CD4-positive, alpha-beta T cell treated with Interleukin-15 for 1 hour (primary cell): ENCODE measurements around the gene GABRG2.
"Not testable (repeated sequence)": the region's sequence is repeated elsewhere in the genome, so short reads cannot be mapped to it uniquely, and the experiment has no call there.

Experiments
- DNase-seq: peaks from one replicate; pipeline ENCODE4 v3.0.0-alpha.2; 2020

The GABRG2 gene

GRCh38 chr5:162067655-162068411, at the start of gene GABRG2:
Gene GABRG2, plus strand, starts transcription at chr5:162067773. Its CDS starts 227 bp downstream, at chr5:162068000.
- no peak for DNase-seq

DNA sequence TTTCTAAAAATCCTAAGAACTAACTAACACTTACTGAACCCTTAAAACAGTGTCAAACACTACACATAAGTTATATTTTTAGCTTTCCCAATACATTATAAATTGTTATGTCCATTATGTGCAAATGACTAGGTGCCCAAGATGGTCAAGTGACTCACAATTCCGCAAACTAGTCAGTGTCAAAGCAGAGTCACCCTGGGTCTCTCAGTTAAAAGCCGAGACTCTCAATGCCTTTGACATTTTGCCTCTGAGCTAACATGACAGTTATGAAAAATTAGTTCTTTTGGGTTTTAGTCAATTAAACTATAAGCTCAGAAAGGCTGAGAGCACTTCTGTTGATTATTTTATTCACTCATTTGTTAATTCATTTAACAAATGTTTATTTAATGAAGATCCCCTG, 42.3 kb upstream of the GABRG2 start:
- DNase-seq = no peak

- DNase-seq = no peak
These were observed 40.8 kb upstream of the GABRG2 start for GRCh38 chr5:162026803-162027202.

GRCh38 chr5:162037431-162037830, 30.1 kb upstream of the GABRG2 start:
- DNase-seq = no peak

DNA sequence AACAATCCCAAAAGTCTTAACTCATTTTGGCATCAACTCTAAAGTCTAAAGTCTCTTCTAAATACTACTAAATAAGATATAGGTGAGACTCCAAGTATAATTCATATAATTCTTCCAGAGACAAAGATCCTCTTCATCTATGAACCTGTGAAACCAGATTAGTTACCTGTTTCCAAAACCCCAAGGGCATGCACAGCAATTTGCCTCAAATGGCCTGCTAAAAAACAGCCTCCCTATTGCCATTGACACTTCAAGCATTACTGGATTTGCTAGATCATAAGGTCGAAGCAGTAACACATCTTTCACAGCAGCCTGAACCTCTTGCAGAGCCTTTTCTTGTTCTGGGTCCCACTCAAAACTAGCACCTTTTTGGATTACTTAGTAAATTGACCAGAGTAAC, 20.3 kb upstream of the GABRG2 start:
- no peak for DNase-seq

DNA sequence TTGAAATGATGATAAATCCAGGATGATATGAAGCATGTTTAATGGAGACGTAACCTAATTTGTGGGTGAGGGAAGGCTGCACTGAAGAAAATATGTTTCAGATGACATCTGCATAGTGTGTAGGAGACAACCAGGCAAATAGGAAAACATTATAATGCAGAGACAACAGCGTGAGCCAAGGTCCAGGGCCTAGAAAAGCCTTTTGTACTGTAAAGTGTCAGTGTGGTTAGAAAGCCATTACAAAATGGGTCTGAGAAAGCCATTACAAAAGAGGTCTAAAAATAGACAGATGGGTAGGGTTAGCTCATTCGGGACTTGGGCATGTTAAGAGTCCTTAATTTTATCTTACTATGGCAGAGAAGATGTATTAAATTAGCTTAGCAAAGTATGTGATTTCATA, 14.9 kb upstream of the GABRG2 start:
- no peak for DNase-seq

DNA sequence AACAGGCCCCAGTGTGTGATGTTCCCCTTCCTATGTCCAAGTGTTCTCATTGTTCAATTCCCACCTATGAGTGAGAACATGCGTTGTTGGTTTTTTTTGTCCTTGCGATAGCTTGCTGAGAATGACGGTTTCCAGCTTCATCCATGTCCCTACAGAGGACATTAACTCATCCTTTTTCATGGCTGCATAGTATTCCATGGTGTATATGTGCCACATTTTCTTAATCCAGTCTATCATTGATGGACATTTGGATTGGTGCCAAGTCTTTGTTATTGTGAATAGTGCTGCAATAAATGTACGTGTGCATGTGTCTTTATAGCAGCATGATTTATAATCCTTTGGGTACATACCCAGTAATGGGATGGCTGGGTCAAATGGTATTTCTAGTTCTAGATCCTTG, 12.5 kb upstream of the GABRG2 start:
- DNase-seq = not testable (repeated sequence)

- no peak for DNase-seq
These were observed 411 bp upstream of the GABRG2 start for GRCh38 chr5:162067162-162067561.

- no peak for DNase-seq
These were observed 839 bp downstream of the GABRG2 start for GRCh38 chr5:162068412-162068811.

- DNase-seq = no peak
These were observed 1.4 kb downstream of the GABRG2 start for GRCh38 chr5:162068936-162069335.

- no peak for DNase-seq
These were observed 11.2 kb downstream of the GABRG2 start for GRCh38 chr5:162078805-162079204.

DNA sequence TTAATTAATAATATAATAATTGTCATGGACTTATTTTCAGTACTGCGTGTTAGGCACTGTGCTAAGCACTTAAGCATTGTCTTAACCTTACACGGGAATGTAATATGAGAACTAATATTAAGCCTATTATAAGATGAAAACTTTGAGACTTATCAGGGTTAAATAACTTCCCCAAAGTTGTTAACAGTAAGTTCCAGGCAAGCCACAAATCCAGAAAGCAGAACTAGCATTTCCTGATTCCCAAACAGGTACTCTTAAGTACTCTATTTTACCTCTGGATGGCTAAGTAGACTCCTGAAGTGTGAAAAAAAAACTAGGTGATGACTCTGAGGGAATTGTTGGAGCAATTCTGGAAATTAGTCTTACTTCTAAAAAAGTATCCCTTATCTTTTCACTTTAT, 23.8 kb downstream of the GABRG2 start:
- DNase-seq = no peak

- no peak for DNase-seq
These were observed 28.9 kb downstream of the GABRG2 start for GRCh38 chr5:162096448-162096847.

DNA sequence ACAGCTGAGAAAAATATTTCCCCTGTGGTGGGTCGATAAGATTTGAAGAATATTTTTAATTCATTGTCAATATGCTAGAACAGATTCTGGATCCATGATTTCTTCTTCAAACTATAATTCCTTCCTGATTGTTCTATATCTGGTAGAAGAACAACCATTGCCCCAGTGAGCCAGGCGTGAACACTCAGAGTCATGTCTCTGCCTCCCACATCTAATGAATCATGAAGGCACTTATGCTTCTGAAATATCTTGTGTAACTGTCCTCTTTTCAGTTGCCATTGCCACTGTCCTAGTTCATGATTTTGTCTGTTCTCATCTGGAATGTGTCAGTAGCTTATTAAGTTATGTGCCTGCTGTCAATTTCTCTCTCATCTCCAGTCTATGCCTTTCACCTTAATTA, 40.0 kb downstream of the GABRG2 start:
- DNase-seq = no peak

DNA sequence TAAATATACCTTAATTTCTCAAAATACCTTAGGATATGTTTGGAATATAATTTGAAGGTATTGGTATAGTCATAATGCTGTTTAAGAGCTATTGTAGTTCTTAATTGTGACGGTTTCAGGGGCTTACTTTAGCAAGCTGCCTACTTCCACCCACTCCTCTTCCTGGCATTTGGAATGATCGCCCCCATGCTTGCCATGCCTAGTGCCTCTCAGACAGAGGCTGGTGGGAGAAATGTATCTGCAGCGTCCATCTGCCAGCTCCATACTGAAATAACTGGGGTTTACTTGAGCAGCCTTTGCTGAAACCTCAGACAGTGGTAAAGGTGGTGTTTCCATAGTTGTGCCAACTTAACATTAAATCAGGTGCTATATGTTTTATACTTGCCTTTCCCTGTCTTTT, 52.2 kb downstream of the GABRG2 start:
- no peak for DNase-seq

- no peak for DNase-seq
These were observed 60.5 kb downstream of the GABRG2 start for GRCh38 chr5:162128117-162128516.

- no peak for DNase-seq
These were observed 64.8 kb downstream of the GABRG2 start for GRCh38 chr5:162132348-162132747.

GRCh38 chr5:162139190-162139589, 71.6 kb downstream of the GABRG2 start:
- no peak for DNase-seq

- DNase-seq = no peak
These were observed 86.7 kb downstream of the GABRG2 start for GRCh38 chr5:162154242-162154641.

DNA sequence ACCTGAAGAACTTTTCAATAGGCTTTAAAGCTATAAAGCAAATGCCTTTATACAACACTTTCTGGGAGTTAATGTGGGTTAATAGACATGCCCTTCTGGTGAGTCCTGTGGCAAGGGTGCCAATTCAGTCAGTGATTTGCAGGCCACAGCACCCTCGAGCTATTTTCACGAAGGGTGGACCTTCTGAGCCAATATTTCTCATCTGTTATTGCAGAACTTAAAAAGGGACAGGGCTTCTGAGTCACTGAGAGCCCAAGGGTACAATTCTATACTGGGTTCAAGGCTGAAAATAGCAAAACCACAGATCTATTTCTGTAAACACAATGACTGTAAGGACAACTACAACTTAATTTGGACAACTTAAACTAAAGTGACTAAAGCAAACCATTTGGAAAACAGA, 92.8 kb downstream of the GABRG2 start:
- no peak for DNase-seq

DNA sequence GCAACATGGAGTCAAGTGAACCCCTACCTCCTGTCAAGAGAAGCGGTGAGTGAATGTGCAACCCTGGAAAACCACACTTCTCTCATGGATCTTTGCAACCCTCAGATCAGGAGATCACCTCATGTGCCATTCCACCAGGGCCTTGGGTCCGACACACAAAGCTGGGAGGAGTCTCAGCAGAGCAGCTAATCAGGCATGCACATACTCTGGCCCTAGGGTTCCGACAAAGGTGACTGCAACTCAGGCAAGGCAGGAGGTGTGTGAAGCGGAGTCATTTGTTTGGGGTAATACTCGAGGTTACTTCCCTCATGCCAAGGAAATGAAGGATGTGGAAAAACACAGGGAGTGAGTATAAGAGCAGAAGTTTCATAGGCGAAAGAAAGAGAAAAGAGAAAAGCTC, 96.1 kb downstream of the GABRG2 start:
- DNase-seq = no peak

DNA sequence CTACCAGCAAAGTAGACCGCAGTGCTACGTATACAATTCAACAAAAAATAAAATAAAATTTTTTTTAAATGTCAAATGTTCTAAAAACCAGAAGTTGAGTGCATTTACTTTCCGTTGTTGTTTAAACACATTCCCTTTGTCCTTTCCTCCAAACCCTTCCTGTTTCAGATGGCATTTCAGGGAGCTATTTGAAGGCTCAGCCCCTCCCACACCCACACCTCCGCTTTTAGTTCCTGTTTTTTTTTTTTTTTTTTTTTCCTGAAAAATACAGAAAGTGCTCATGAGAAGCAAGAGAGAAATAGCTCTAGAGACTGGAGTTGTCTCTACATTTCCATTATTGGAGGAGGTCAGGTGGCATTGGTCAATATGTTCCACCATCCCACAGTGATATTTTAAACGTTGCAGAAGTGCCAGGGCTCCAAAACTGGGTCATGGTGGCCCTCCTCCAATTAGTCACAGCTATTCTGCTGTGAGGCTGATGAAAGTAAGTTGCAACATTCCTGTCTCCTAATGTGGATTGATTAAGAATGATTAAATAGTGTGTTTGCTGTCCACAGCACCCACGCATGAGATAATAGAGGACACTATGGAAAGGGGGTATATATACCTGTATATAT, 106.9 kb downstream of the GABRG2 start:
- DNase-seq = no peak

GRCh38 chr5:162187371-162187770, 119.8 kb downstream of the GABRG2 start:
- DNase-seq = no peak

GRCh38 chr5:162189719-162190118, 122.1 kb downstream of the GABRG2 start:
- no peak for DNase-seq

GRCh38 chr5:162193012-162193411, 125.4 kb downstream of the GABRG2 start:
- no peak for DNase-seq
